ENCODE measurements around the gene GOLGA8B.
"Not testable (repeated sequence)": the region's sequence is repeated elsewhere in the genome, so short reads cannot be mapped to it uniquely, and the experiment has no call there.

GRCh38 chr15:34550129-34550528, 33.3 kb downstream of the GOLGA8B start:
- TF ChIP-seq, protein P1, sequence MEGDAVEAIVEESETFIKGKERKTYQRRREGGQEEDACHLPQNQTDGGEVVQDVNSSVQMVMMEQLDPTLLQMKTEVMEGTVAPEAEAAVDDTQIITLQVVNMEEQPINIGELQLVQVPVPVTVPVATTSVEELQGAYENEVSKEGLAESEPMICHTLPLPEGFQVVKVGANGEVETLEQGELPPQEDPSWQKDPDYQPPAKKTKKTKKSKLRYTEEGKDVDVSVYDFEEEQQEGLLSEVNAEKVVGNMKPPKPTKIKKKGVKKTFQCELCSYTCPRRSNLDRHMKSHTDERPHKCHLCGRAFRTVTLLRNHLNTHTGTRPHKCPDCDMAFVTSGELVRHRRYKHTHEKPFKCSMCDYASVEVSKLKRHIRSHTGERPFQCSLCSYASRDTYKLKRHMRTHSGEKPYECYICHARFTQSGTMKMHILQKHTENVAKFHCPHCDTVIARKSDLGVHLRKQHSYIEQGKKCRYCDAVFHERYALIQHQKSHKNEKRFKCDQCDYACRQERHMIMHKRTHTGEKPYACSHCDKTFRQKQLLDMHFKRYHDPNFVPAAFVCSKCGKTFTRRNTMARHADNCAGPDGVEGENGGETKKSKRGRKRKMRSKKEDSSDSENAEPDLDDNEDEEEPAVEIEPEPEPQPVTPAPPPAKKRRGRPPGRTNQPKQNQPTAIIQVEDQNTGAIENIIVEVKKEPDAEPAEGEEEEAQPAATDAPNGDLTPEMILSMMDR (IDR thresholded peaks at IDR 0.05): not testable (repeated sequence)
- not testable (repeated sequence) for TF ChIP-seq POLR2A (IDR thresholded peaks at IDR 0.05)
